GM12801 (cell line): ENCODE results near the gene SF3B3.

Experiments
- TF ChIP-seq, protein P1 (sequence below): IDR thresholded peaks from one replicate; pipeline ENCODE4 v1.5.1; 2011; ENCODE audit warnings: control low read depth; ENCODE audit not compliant: insufficient read length; ENCODE audit errors: extremely low read depth

SF3B3 gene

DNA sequence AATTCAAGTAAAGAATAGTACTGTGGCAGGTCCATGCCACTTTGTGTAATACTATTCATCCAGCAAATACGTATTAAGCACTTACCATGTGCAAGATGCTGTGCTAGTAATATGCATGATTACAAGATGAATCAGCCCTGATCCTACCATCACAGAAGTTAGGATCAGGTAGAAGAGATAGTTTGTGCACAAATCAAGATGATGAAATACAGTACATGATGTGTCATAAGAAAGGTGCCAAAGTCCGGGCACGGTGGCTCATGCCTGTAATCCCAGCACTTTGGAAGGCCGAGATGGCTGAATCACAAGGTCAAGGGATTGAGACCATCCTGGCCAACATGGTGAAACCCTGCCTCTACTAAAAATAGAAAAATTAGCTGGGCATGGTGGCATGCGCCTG is 11.2 kb upstream of the SF3B3 start:
- TF ChIP-seq, protein P1, sequence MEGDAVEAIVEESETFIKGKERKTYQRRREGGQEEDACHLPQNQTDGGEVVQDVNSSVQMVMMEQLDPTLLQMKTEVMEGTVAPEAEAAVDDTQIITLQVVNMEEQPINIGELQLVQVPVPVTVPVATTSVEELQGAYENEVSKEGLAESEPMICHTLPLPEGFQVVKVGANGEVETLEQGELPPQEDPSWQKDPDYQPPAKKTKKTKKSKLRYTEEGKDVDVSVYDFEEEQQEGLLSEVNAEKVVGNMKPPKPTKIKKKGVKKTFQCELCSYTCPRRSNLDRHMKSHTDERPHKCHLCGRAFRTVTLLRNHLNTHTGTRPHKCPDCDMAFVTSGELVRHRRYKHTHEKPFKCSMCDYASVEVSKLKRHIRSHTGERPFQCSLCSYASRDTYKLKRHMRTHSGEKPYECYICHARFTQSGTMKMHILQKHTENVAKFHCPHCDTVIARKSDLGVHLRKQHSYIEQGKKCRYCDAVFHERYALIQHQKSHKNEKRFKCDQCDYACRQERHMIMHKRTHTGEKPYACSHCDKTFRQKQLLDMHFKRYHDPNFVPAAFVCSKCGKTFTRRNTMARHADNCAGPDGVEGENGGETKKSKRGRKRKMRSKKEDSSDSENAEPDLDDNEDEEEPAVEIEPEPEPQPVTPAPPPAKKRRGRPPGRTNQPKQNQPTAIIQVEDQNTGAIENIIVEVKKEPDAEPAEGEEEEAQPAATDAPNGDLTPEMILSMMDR, result no peak

DNA sequence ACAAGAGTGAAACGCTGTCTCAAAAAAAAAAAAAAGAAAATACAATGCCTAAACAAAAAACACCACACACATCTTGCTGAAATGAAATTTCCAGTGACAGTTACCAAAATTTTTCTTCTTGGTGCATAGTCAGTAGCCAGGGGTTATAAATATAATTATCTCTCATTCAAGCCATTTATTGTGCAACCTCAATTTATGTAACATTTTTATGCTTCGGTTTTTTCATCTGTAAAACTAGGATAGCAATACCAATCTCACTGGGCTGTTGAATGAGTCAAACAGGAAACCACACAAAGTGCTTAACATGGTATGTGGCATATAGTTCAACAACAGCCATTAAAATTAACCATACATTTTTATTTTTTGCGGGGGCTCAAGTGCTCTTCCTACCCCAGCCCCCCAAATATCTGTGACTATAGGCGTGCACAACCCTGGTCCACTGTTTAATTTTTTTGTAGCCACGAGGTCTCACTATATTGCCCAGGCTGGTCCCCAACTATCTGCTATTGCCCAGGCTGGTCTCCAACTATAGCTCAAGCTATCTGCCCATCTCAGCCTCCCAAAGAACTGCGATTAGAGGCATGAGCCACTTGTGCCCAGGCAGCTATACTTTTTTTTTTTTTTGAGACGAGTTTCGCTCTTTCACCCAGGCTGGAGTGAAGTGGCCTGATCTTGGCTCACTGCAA is 2.9 kb upstream of the SF3B3 start:
- TF ChIP-seq, protein P1, result no peak

DNA sequence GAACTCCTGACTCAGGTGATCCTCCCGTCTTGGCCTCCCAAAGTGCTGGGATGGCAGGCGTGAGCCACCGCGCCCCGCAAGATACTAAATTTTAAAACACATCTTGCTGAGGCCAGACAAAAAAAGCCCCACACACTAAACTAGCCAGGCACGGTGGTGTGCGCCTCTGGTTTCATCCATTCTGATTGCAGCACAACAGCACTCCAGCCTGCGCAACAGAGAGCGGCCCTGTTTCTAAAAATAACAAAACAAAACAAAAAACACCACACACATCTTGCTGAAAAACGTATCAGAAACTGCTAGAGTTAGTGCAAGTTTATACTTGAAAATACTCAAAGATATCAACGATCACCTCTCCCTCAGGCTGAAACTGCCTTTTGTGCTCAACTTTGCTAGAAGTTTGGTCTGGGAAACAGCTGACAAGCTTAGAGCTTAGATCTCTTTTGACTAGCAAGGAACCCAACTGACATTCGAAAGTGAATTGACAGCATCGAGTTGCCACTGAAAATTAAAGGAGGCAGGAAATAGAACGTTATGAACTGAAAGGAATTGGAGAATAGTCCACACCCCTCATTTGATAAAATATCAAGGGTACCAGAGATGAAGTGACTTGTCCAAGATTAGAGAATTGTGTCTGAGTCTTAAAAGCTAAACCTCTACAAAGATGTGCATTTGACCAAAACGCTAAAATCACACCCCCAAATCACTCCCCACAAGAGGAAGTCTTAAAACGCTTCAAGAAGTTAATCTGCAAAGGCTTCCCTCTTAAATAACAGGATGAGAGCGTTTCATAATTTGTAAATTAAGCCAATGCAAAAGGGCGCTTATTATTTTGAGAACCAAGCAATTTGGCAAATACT is 1.2 kb upstream of the SF3B3 start:
- TF ChIP-seq, protein P1, result no peak

DNA sequence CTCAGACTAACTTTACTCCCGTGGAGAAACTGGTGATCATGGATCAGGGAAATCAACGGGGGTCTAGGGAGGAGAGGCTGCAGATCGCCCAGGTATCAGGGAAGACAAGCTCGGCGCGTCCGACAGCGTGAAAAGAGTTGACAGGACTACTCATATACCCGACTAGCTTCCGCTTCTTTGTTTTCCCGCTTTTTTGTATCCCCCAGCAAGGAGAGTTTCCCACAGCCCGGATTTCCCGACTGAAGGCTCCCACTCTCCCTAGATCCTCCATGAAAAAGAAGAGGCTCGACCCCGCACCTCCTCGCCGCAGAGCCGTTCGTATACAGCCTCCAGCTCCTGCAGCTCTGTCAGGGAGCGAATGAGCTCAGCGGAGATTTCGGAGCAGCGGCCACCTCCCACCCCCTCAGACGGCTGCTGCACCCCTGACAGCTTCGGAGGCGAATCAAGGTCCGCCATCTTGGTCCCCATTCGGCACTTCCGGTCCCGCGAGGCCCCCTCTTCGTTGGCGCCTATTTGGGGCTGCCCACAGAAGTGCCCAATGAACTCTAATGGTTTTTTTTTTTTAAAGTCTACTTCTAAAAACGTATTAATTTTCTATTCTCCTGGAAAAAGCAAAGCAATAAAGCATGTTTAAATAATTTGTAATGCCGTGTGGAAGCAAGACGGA is 407 bp upstream of the SF3B3 start, which contains the start of gene COG4:
COG4 (minus strand) TSS at position 479 of the 667 bp plus-strand sequence; CDS start at position 468, 11 bp downstream.
- TF ChIP-seq, protein P1, result no peak

DNA sequence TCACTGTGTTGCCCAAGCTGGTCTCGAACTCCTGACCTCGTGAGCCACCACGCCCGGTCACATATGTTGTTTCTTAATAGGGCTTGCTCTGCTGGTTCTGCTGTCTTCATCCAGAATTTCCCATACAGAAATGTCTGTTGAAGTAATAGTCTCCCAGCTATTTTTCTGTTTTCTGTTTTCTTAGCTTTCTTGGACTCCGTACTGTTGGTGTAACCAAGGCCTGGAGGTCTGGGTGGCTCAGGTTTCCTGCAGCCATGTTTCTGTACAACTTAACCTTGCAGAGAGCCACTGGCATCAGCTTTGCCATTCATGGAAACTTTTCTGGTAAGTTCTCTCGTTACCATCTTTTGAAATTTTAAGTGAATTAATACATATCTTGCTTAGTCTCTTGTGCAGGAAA is 2.8 kb downstream of the SF3B3 start:
- TF ChIP-seq, protein P1, result no peak

DNA sequence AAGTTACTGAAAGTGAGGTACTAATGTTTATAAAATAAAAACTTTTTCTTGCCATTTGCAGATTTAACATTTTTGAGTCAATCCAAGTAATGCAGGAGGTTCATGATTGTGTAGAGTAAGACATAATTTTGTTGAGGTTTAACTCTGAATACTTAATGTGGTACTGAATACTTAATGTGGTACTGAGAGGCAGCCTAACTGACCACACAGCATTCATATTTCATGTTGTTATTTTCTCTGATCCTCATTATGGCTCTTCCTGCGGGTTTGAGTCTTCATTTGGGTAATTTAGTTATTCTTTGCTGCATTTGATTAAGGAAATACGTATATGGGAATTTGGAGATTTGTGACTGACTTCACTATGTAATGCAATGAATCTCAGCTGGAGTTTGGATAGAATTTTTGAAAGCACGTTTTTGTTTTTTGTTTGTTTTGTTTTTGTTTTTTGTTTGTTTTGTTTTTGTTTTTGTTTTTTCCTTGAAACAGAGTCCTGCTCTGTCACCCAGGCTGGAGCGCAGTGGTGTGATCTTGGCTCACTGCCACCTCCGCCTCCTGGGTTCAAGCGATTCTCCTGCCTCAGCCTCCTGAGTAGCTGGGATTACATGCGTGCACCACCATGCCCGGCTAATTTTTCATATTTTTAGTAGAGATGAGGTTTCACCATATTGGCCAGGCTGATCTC is 3.8 kb downstream of the SF3B3 start:
- TF ChIP-seq, protein P1, result no peak
